GM12878 (cell line): ENCODE data around the gene FXYD6. TPM values are rescaled to one million over a fixed set of nuclear protein-coding genes. Genes with fewer than 3 reads are reported as not detected.

Source experiments
- ATAC-seq: fragments of 200-7000 bp; cut with Tn5 transposase; 3 replicates; pipeline ENCODE4 v1.9.1; 2020; ENCODE audit warnings: mild to moderate bottlenecking, moderate library complexity
- BruUV-seq: library from RNA; stranded (reverse); fragments of 400-500 nt; replicated peaks from 2 replicates; lab custom pipeline; 2021; lab: Mats Ljungman, UMichigan
- CTCF ChIA-PET: fragments of 300-600 bp; sonication (Branson Sonifier 250); formaldehyde crosslinking; extraction: SDS; loops from one replicate; lab custom pipeline; 2021; ENCODE audit warnings: inconsistent platforms; lab: Yijun Ruan, JAX
- POLR2A ChIA-PET: fragments of 350-600 bp; formaldehyde crosslinking; extraction: SDS; loops from one replicate; lab custom pipeline; 2021; ENCODE audit warnings: inconsistent platforms; lab: Charles Lee
- RAD21 ChIA-PET: fragments of 300-600 bp; sonication (Branson Sonifier 250); formaldehyde crosslinking; loops from one replicate; lab custom pipeline; 2023; ENCODE audit warnings: antibody characterized with exemption; ENCODE audit not compliant: unreplicated experiment; lab: Charles Lee
- SMC1A ChIA-PET: fragments of 300-600 bp; sonication (Branson Sonifier 250); formaldehyde crosslinking; loops from one replicate; lab custom pipeline; 2023; ENCODE audit not compliant: unreplicated experiment, uncharacterized antibody; lab: Charles Lee
- DNase-seq: peaks from one replicate; pipeline ENCODE4 v3.0.0-alpha.2; 2011; ENCODE audit warnings: low read depth, low spot score
- FAIRE-seq: peaks from 3 replicates; lab custom pipeline; 2011; peaks lifted over from hg19 to GRCh38; lab: Jason Lieb, UNC
- H2AFZ ChIP-seq: 2 replicates; pipeline ENCODE4 v1.6.0; 2011; ENCODE audit warnings: low read depth, low read length, control low read depth; ENCODE audit not compliant: control insufficient read depth
- H3K27ac ChIP-seq: 2 replicates; pipeline ENCODE4 v1.5.1; 2011; ENCODE audit warnings: control low read depth; ENCODE audit not compliant: control insufficient read depth, insufficient read depth
- H3K27me3 ChIP-seq, 2 experiments: replicated peaks in 1 of 2; 2 replicates each; pipeline versions ENCODE4 v1.6.0 to v1.6.1; 2011; ENCODE audit warnings: low read length in 1 of 2; ENCODE audit not compliant: control insufficient read depth in 2 of 2, insufficient read depth in 2 of 2
- H3K36me3 ChIP-seq, 2 experiments: 2 replicates each; pipeline ENCODE4 v1.5.1; 2011; ENCODE audit warnings: low read length in 1 of 2; ENCODE audit not compliant: control insufficient read depth in 2 of 2, insufficient read depth in 2 of 2
- H3K4me1 ChIP-seq: 2 replicates; pipeline ENCODE4 v1.6.1; 2011; ENCODE audit warnings: mild to moderate bottlenecking, low read length, moderate library complexity, mixed read lengths; ENCODE audit not compliant: control insufficient read depth, insufficient read depth
- H3K4me2 ChIP-seq: 2 replicates; pipeline ENCODE4 v1.6.0; 2011; ENCODE audit warnings: control low read depth; ENCODE audit not compliant: control insufficient read depth, insufficient read depth
- H3K4me3 ChIP-seq: fragments of 200-600 bp; sonication (generic); 2 replicates; pipeline ENCODE4 v1.5.1; 2016
- H3K79me2 ChIP-seq: 2 replicates; pipeline ENCODE4 v1.6.0; 2011; ENCODE audit warnings: low read length; ENCODE audit not compliant: control insufficient read depth, insufficient read depth
- H3K9ac ChIP-seq: 2 replicates; pipeline ENCODE4 v1.8.0; 2011; ENCODE audit warnings: low read length, control low read depth, mixed read lengths; ENCODE audit not compliant: control insufficient read depth, insufficient read depth
- H3K9me3 ChIP-seq: replicated peaks from 3 replicates; pipeline ENCODE4 v1.5.1; 2011; ENCODE audit warnings: mild to moderate bottlenecking, low read length; ENCODE audit not compliant: control insufficient read depth, insufficient read depth
- H4K20me1 ChIP-seq: 2 replicates; pipeline ENCODE4 v1.6.0; 2011; ENCODE audit not compliant: control insufficient read depth, insufficient read depth
- DPF2 ChIP-seq: fragments of 450-650 bp; IDR thresholded peaks from 2 replicates; pipeline ENCODE4 v1.6.1; 2017; ENCODE audit warnings: mild to moderate bottlenecking
- ETV6 ChIP-seq, 2 experiments: fragments of 450-650 bp in 1 of 2; IDR thresholded peaks in 1 of 2; conservative IDR thresholded peaks in 1 of 2; 2 replicates each; pipeline ENCODE4 v1.6.1; 2014; ENCODE audit warnings: antibody characterized with exemption in 1 of 2, borderline replicate concordance in 1 of 2, low read depth in 1 of 2, mild to moderate bottlenecking in 1 of 2, moderate library complexity in 1 of 2
- MAX ChIP-seq: IDR thresholded peaks from 2 replicates; pipeline ENCODE4 v1.6.1; 2012; ENCODE audit warnings: low read depth, low read length, improper control_type of control experiment
- PAX8 ChIP-seq: fragments of 450-650 bp; IDR thresholded peaks from 2 replicates; pipeline ENCODE4 v1.6.1; 2017; ENCODE audit warnings: mild to moderate bottlenecking, moderate library complexity
- SIN3A ChIP-seq: IDR thresholded peaks from 2 replicates; pipeline ENCODE4 v1.6.1; 2012; ENCODE audit warnings: low read depth, low read length, improper control_type of control experiment
- SMARCA5 ChIP-seq: fragments of 450-650 bp; IDR thresholded peaks from 2 replicates; pipeline ENCODE4 v1.6.1; 2017; ENCODE audit warnings: mild to moderate bottlenecking
- TCF3 ChIP-seq: IDR thresholded peaks from 2 replicates; pipeline ENCODE4 v1.6.1; 2012; ENCODE audit warnings: low read depth, mild to moderate bottlenecking, low read length, borderline replicate concordance; ENCODE audit not compliant: insufficient read depth
- WGBS: methylation state at CpG from one replicate; pipeline ENCODE4 v1.1.6; 2016; ENCODE audit warnings: low lambda C conversion rate; ENCODE audit not compliant: insufficient replicate concordance, insufficient coverage; ENCODE audit errors: missing lambda C conversion rate; 5-methylcytosine and 5-hydroxymethylcytosine counted together
- in situ Hi-C: fragments of 300-500 bp; cut with MboI; formaldehyde crosslinking; loops from 9 replicates; pipeline ENCODE4 v1.14.3; 2018; ENCODE audit warnings: mixed read lengths
- intact Hi-C: fragments of 100-400 bp; cut with micrococcal nuclease; formaldehyde crosslinking; loops from one replicate; pipeline ENCODE4 v1.14.2; 2022; ENCODE audit not compliant: unreplicated experiment
- polyA plus RNA-seq, 11 experiments: library from polyadenylated mRNA; depleted of rRNA in 4 of 11; unstranded in 6 of 11; stranded (reverse) in 5 of 11; fragments of >200 nt; fragmentation: Nextera tagmentation in 4 of 11; fragmentation: Illumina TruSeq in 1 of 11; extraction: Ambion mirVana in 4 of 11; extraction: Trizol in 1 of 11; gene quantifications; 1 replicate in 1 of 11; 2 replicates in 10 of 11; pipeline versions ENCODE4 v1.2.1 to v1.2.3, GENCODE V29; 2011 to 2016; ENCODE audit warnings: inconsistent platforms in 2 of 11, missing spikeins in 2 of 11, low read depth in 1 of 11
- total RNA-seq, 4 experiments: library from RNA; depleted of rRNA in 3 of 4; stranded (reverse); fragments of >200 nt in 3 of 4; fragmentation: Illumina TruSeq in 1 of 4; extraction: Trizol in 1 of 4; gene quantifications; 2 replicates each; pipeline versions ENCODE4 v1.2.1 to v1.2.3, GENCODE V29; 2013 to 2021

Gene FXYD6
- total and polyA plus RNA-seq, 10 of the 15 experiments (the other 5 are each of a cell fraction or from before 2014, with no cell fraction given): 0.09 to 2.0 (median 0.23) TPM; not detected in 2

DNA sequence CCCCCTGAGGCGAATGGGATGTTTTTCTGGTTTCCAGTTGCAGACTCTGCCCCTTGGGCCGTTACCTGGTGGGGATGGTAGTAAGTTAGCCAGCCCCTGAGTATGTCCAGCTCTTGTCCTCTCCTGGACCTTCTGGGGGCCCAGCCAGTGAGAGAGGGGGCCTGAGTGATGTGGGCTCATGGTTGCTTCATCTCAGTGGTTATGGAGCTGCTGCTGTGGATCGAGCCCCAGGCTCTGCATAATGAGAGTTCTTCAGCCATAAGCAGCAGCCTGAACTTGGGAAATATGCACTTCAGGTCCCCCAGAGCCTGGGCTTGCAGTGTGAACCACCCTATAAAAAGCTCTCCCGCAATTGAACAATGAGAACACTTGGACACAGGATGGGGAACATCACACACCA is 46.8 kb upstream of the FXYD6 start:
- no TSS peak for BruUV-seq
- intact Hi-C loops (no loop called here), in situ Hi-C loops (no loop called here)
- ChIA-PET SMC1A (interaction anchor here (0.7 to 3.5 kb wide), 5 partner anchors 10 to 130 kb away, joined by 3 to 14 read pairs (median 4); no protein-coding TSS in a partner anchor), RAD21 (interaction anchor here (0.7 to 1.2 kb wide), 2 partner anchors 16 to 23 kb away, joined by 3 to 10 read pairs; no protein-coding TSS in a partner anchor), POLR2A (interaction anchor here (0.6 to 1.2 kb wide), 3 partner anchors 12 to 126 kb away, joined by 3 to 8 read pairs (median 4); no protein-coding TSS in a partner anchor), CTCF (interaction anchor here (0.6 to 4.0 kb wide), 8 partner anchors 9 to 131 kb away, joined by 3 to 26 read pairs (median 4); no protein-coding TSS in a partner anchor)
- Histone ChIP-seq H3K4me3 (no peak overlapping the region), H3K9ac (no peak overlapping the region), H3K4me2 (no peak overlapping the region), H3K4me1 (peaks cover 8% of the 10 kb centered on the region), H3K27ac (no peak overlapping the region), H3K36me3 (no peaks in the 10 kb centered on the region), H3K27me3 (no peaks in the 10 kb centered on the region), H2AFZ (no peak overlapping the region), H3K79me2 (no peaks in the 10 kb centered on the region), H4K20me1 (no peaks in the 10 kb centered on the region), H3K9me3 (no peaks in the 10 kb centered on the region)
- ATAC-seq (no peak), FAIRE-seq (no peak), DNase-seq (no peak)
- TF ChIP-seq MAX (no peak), DPF2 (no peak), PAX8 (no peak), ETV6 (conservative IDR thresholded peaks at IDR 0.05 in 1 of 2, IDR thresholded peaks at IDR 0.05 in 1 of 2; ENCODE audit: borderline replicate concordance in 1 of 2, low read depth in 1 of 2) (no peak)
- WGBS: 24% methylated on average over 4 of the region's 4 CpGs

GRCh38 chr11:117921893-117922292 is 45.4 kb upstream of the FXYD6 start:
- Histone ChIP-seq H3K79me2 (no peaks in the 10 kb centered on the region), H2AFZ (no peak overlapping the region), H3K9ac (no peak overlapping the region), H3K4me2 (no peak overlapping the region), H3K27ac (no peak overlapping the region), H4K20me1 (no peaks in the 10 kb centered on the region), H3K4me1 (peaks cover 8% of the 10 kb centered on the region), H3K27me3 (no peaks in the 10 kb centered on the region), H3K4me3 (no peak overlapping the region), H3K36me3 (no peaks in the 10 kb centered on the region), H3K9me3 (no peaks in the 10 kb centered on the region)
- TF ChIP-seq SMARCA5: no peak
- no peak for TF ChIP-seq TCF3
- TF ChIP-seq SIN3A: no peak
- POLR2A ChIA-PET: interaction anchor here (0.9 kb wide), 1 partner anchor 9 kb away, joined by 3 read pairs; no protein-coding TSS in a partner anchor
- WGBS: 61% methylated on average over 5 of the region's 5 CpGs
- SMC1A ChIA-PET: interaction anchor here (2.7 to 3.6 kb wide), 3 partner anchors 9 to 14 kb away, joined by 6 to 23 read pairs (median 15); no protein-coding TSS in a partner anchor
- no TSS peak for BruUV-seq
- RAD21 ChIA-PET: interaction anchor here (1.0 kb wide), 1 partner anchor 377 kb away, joined by 3 read pairs; no protein-coding TSS in a partner anchor
- in situ Hi-C loops (no loop called here), intact Hi-C loops (no loop called here)
- CTCF ChIA-PET: interaction anchor here (0.6 to 1.2 kb wide), 2 partner anchors 14 to 114 kb away, joined by 3 read pairs; no protein-coding TSS in a partner anchor
- ATAC-seq (no peak), FAIRE-seq (no peak), DNase-seq (no peak)
